Breast epithelium (tissue), 4 donors: ENCODE data around the gene SMG7. TPM values are rescaled to one million over a fixed set of nuclear protein-coding genes. Genes with fewer than 3 reads are reported as not detected.

Source experiments
- DNase-seq, 2 donors: peaks; one replicate each; pipeline ENCODE4 v3.0.0-alpha.2; 2019; ENCODE audit warnings: low spot score in 2 of 2
- H3K27ac ChIP-seq, 2 donors: fragments of 200-600 bp; sonication (generic) in 1 of 2; one replicate each; pipeline ENCODE4 v1.5.1; 2016 to 2019; ENCODE audit warnings: mild to moderate bottlenecking in 1 of 2
- H3K27me3 ChIP-seq, 2 donors: fragments of 200-600 bp; sonication (generic) in 1 of 2; one replicate each; pipeline versions ENCODE4 v1.5.1 to v1.6.0; 2017 to 2019; ENCODE audit warnings: control low read depth in 1 of 2, mild to moderate bottlenecking in 1 of 2
- H3K36me3 ChIP-seq: fragments of 200-600 bp; one replicate; pipeline ENCODE4 v1.5.1; 2019
- H3K4me1 ChIP-seq, 2 donors: fragments of 200-600 bp; sonication (generic); one replicate each; pipeline ENCODE4 v1.5.1; 2016 to 2019; ENCODE audit warnings: control low read depth in 1 of 2
- H3K4me3 ChIP-seq, 3 donors: fragments of 200-600 bp; sonication (generic); 1 replicate in 2 of 3; 2 replicates in 1 of 3; pipeline ENCODE4 v1.5.1; 2016 to 2019; ENCODE audit warnings: mild to moderate bottlenecking in 3 of 3, moderate library complexity in 2 of 3
- H3K9me3 ChIP-seq, 2 donors: fragments of 200-600 bp; sonication (generic) in 1 of 2; one replicate each; pipeline ENCODE4 v1.5.1; 2016 to 2019; ENCODE audit warnings: control low read depth in 1 of 2
- CTCF ChIP-seq, 3 donors: fragments of 450-650 bp; IDR thresholded peaks; one replicate each; pipeline ENCODE4 v1.5.1; 2016 to 2017; ENCODE audit warnings: antibody characterized with exemption in 3 of 3, mild to moderate bottlenecking in 3 of 3, moderate library complexity in 3 of 3
- POLR2A ChIP-seq: fragments of 450-650 bp; IDR thresholded peaks from one replicate; pipeline ENCODE4 v1.6.1; 2016; ENCODE audit warnings: antibody characterized with exemption, mild to moderate bottlenecking, moderate library complexity
- POLR2AphosphoS5 ChIP-seq, 3 donors: sonication (generic); formaldehyde crosslinking; IDR thresholded peaks; one replicate each; pipeline ENCODE4 v1.6.1; 2017; ENCODE audit warnings: antibody characterized with exemption in 3 of 3
- intact Hi-C: fragments of 100-400 bp; cut with DNase I; formaldehyde crosslinking; loops from one replicate; pipeline ENCODE4 v1.15.1; 2023; ENCODE audit warnings: low total_unique reads
- total RNA-seq, 3 donors: library from RNA; depleted of rRNA; stranded (reverse); fragments of >200 nt; gene quantifications; one replicate each; pipeline ENCODE4 v1.1.0, GENCODE V29; 2016

The SMG7 gene
- total RNA-seq, 3 donors from 2014 or later = 34.6 to 46.5 (median 43.3) TPM

DNA sequence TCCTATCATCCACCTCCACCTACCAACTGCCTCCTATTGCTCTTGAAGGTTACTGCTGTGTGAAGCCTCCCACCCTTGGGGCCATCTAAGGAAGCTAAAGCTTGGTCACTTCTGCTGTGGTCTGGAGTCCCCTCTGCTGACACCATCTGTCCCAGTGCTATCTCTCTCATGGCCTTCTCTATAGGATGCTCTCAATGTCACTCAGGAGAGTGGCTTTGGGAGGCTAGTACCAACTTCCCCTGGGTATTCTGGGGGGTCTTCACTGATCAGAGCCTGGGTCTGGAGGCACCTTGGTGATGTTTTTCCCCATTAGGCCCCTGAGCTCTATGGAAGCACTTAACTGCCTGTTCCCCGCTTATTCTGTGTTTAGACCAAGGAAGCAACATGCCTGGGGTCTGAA lies 130.2 kb downstream of the SMG7 start:
- no peaks in the 10 kb centered on the region for H3K27me3 ChIP-seq
- no peak for TF ChIP-seq POLR2A
- TF ChIP-seq CTCF (IDR thresholded peaks at IDR 0.05) = no peak
- TF ChIP-seq POLR2AphosphoS5 (IDR thresholded peaks at IDR 0.05) = no peak
- no peaks in the 10 kb centered on the region for H3K36me3 ChIP-seq
- H3K4me3 ChIP-seq = no peak overlapping the region
- no peak for DNase-seq
- no peaks in the 10 kb centered on the region for H3K9me3 ChIP-seq
- H3K4me1 ChIP-seq = no peaks in the 10 kb centered on the region
- intact Hi-C loops = no loop called here
- no peak overlapping the region for H3K27ac ChIP-seq

Other genes starting within 250 kb of the SMG7 start
- 1 to 10 TPM in 2 of 3 donors, under 1 TPM in 1; 0.29 to 2.4 (median 1.6) TPM for gene NMNAT2, start 54.1 kb upstream of the SMG7 start, total RNA-seq
- 10 to 100 TPM in 2 of 3 donors, 1 to 10 TPM in 1; 4.6 to 45.0 (median 13.0) TPM for gene NCF2, start 118.0 kb downstream of the SMG7 start, total RNA-seq
- gene ARPC5, start 163.3 kb downstream of the SMG7 start, total RNA-seq = 10 to 100 TPM; 60.8 to 80.8 (median 70.8) TPM
- gene APOBEC4, start 180.8 kb downstream of the SMG7 start, total RNA-seq = not detected